ENCODE measurements around the gene SPAAR.

DNA sequence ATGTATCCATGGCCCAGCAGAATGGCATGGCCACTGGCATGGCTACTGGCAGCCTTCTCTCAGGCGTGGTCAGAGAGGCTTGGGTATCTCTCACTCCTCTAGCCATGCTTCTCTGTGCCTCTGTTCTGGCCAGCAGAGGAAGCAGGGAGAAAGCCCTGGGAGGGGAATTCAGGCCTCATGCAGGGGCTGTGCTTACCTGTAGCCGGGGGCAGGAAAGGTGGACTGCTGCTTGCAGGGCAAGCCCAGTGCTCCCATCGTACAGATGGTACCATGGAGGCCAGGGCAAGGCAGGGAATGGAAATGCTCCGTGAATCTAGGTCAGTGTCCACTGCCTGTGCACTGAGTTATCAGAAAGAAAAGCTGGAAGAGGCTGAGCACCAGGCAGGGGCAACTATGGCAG is 41.8 kb upstream of the SPAAR start:
- TF ChIP-seq POLR2AphosphoS5 (IDR thresholded peaks at IDR 0.05; ENCODE audit: borderline replicate concordance, low read depth, low read length) (no peak), EZH2 (IDR thresholded peaks at IDR 0.05) (no peak)

All from SK-N-MC (cell line).